Loucy (cell line): ENCODE results near the gene AP3D1.

Experiments
- H2AFZ ChIP-seq: fragments of 200-600 bp; sonication (generic); 2 replicates; pipeline ENCODE4 v1.6.0; 2016; ENCODE audit warnings: antibody characterized with exemption, mild to moderate bottlenecking, low read length, moderate library complexity
- H3F3A ChIP-seq: fragments of 200-600 bp; 2 replicates; pipeline ENCODE4 v1.6.0; 2016; ENCODE audit warnings: antibody characterized with exemption, low read depth, mild to moderate bottlenecking
- H3K27me3 ChIP-seq: fragments of 200-600 bp; sonication (generic); 2 replicates; pipeline ENCODE4 v1.6.1; 2014; ENCODE audit warnings: low read length, mild to moderate bottlenecking; ENCODE audit not compliant: insufficient read depth, poor library complexity, severe bottlenecking
- H3K36me3 ChIP-seq: fragments of 200-600 bp; sonication (generic); 2 replicates; pipeline ENCODE4 v1.6.1; 2016; ENCODE audit warnings: low read length; ENCODE audit not compliant: insufficient read depth
- H3K4me1 ChIP-seq: fragments of 200-600 bp; sonication (generic); 2 replicates; pipeline ENCODE4 v1.5.1; 2014; ENCODE audit warnings: low read length, mild to moderate bottlenecking; ENCODE audit not compliant: insufficient read depth, poor library complexity, severe bottlenecking
- H3K4me2 ChIP-seq: fragments of 200-600 bp; sonication (generic); 2 replicates; pipeline ENCODE4 v1.6.0; 2014; ENCODE audit warnings: antibody characterized with exemption, low read length, low read depth, mild to moderate bottlenecking; ENCODE audit not compliant: poor library complexity, severe bottlenecking
- H3K4me3 ChIP-seq: fragments of 200-600 bp; sonication (generic); 2 replicates; pipeline ENCODE4 v1.5.1; 2014; ENCODE audit warnings: low read length, mild to moderate bottlenecking, mixed read lengths; ENCODE audit not compliant: poor library complexity, severe bottlenecking
- H3K79me2 ChIP-seq: fragments of 200-600 bp; sonication (generic); 2 replicates; pipeline ENCODE4 v1.6.1; 2014; ENCODE audit warnings: low read length; ENCODE audit not compliant: insufficient read depth
- H3K9ac ChIP-seq: fragments of 200-600 bp; sonication (generic); 2 replicates; pipeline ENCODE4 v1.6.0; 2014; ENCODE audit warnings: mild to moderate bottlenecking, low read depth, low read length, moderate library complexity; ENCODE audit not compliant: poor library complexity, severe bottlenecking
- H3K9me2 ChIP-seq: fragments of 200-600 bp; sonication (generic); replicated peaks from 2 replicates; pipeline ENCODE4 v1.6.1; 2016; ENCODE audit warnings: low read depth, low read length, mixed read lengths
- H3K9me3 ChIP-seq: fragments of 200-600 bp; sonication (generic); 2 replicates; pipeline ENCODE4 v1.6.1; 2014; ENCODE audit warnings: mild to moderate bottlenecking, antibody characterized with exemption, low read length, low read depth; ENCODE audit not compliant: insufficient read depth
- H4K20me1 ChIP-seq: fragments of 200-600 bp; sonication (generic); 2 replicates; pipeline ENCODE4 v1.6.0; 2014; ENCODE audit warnings: antibody characterized with exemption, low read length, mild to moderate bottlenecking; ENCODE audit not compliant: insufficient read depth, poor library complexity, severe bottlenecking
- EZH2phosphoT487 ChIP-seq: fragments of 200-600 bp; IDR thresholded peaks from 2 replicates; pipeline ENCODE4 v1.6.1; 2018; ENCODE audit warnings: antibody characterized with exemption, mild to moderate bottlenecking, moderate library complexity, borderline replicate concordance
- TF ChIP-seq, protein P1 (sequence below): fragments of 200-600 bp; sonication (generic); conservative IDR thresholded peaks from 2 replicates; pipeline ENCODE4 v1.5.1; 2014; ENCODE audit warnings: mild to moderate bottlenecking, antibody characterized with exemption, low read length

The AP3D1 gene

DNA sequence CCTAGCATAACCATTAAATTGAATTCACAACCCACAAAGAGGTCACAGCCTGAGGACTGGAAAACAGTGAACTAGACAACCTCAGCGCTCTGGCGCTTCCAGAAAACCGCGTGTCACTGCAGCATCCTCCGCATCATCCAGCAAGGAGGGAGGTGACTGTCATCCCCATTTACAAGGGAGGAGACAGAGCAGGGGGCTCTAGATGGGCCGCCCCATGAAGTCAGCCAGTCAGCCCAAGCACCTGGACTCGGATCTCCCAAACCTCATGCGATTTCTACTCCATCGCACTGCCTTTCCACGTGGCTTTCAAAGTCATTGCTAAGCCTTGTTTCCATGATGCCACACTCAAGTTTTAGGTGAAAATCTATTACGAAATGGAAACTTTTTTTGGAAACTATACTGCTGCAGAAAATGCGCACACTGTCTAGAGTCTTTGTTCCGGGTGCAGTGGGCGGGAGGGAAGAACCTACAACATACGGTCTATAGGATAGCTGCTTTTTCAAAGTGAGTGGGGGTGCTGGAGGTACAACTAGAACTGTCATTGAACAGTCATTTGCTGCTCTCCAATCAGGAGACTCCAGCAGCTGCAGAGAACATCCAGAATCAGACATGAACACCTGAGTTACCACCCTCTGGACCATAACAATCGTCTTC is 2.8 kb downstream of the AP3D1 start:
- peaks cover 36% of the 10 kb centered on the region for H3K4me1 ChIP-seq

DNA sequence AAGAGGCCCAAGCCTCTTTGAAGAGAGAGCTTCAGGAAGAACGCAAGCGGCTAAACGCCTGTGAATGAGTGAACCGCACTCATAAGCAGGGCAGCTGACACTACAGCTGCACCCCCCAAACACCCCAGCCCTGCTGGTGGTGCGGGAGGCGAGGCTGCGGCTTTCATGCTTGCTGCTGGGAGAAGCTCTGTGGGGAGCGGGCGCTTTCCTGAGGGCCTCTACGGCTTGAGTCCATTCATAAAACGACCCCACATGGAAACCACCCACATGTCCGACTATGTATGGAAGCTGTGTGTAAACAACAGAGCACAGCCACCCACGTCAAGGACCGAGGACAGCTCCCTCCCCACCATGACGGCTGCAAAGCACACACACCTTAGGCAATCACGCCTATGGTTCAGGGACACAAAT is 5.5 kb downstream of the AP3D1 start:
- H3K4me2 ChIP-seq = peak overlapping the region; percentile 24
- H4K20me1 ChIP-seq = peaks cover 44% of the 10 kb centered on the region
- no peaks in the 10 kb centered on the region for H3K9me3 ChIP-seq

More for the DNA sequence above, 2.8 kb downstream of the AP3D1 start:
- peaks cover 47% of the 10 kb centered on the region for H4K20me1 ChIP-seq
- H3K9me3 ChIP-seq = no peaks in the 10 kb centered on the region
- H3K9me2 ChIP-seq = no peaks in the 10 kb centered on the region
- no peaks in the 10 kb centered on the region for H3F3A ChIP-seq
- H3K27me3 ChIP-seq = no peaks in the 10 kb centered on the region
- peaks cover 76% of the 10 kb centered on the region for H3K79me2 ChIP-seq
- H3K9ac ChIP-seq = peak overlapping the region; percentile 99
- TF ChIP-seq, protein P1, sequence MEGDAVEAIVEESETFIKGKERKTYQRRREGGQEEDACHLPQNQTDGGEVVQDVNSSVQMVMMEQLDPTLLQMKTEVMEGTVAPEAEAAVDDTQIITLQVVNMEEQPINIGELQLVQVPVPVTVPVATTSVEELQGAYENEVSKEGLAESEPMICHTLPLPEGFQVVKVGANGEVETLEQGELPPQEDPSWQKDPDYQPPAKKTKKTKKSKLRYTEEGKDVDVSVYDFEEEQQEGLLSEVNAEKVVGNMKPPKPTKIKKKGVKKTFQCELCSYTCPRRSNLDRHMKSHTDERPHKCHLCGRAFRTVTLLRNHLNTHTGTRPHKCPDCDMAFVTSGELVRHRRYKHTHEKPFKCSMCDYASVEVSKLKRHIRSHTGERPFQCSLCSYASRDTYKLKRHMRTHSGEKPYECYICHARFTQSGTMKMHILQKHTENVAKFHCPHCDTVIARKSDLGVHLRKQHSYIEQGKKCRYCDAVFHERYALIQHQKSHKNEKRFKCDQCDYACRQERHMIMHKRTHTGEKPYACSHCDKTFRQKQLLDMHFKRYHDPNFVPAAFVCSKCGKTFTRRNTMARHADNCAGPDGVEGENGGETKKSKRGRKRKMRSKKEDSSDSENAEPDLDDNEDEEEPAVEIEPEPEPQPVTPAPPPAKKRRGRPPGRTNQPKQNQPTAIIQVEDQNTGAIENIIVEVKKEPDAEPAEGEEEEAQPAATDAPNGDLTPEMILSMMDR = no peak
- no peak for TF ChIP-seq EZH2phosphoT487
- H2AFZ ChIP-seq = no peak overlapping the region
- H3K4me2 ChIP-seq = peak overlapping the region; percentile 94
- no peaks in the 10 kb centered on the region for H3K36me3 ChIP-seq
- H3K4me3 ChIP-seq = peak overlapping the region; percentile 37

DNA sequence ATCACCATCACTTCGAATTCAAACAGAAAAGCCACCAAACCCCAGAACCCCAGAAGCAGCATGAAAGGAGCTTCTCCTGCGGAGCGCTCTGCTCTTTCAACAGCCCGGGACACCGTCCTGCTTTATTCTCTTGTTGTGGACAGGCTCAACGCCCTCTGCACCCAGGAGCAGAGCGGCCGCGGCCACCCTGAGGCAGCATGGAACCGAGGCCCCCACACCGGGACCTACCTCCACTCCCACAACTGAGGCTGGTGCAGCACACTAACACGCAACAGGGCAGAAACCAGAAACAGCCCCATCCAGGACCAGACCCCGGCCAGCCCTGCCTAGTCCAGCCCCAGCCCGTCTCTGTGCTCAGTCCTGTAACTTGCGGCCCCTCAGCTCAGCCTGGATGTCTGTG is 7.2 kb downstream of the AP3D1 start:
- Histone ChIP-seq H3K36me3 (peaks cover 3% of the 10 kb centered on the region; the same call in 1 of the 2 replicates), H2AFZ (no peak overlapping the region), H3F3A (no peaks in the 10 kb centered on the region), H4K20me1 (peaks cover 30% of the 10 kb centered on the region), H3K9me3 (no peaks in the 10 kb centered on the region), H3K4me1 (peaks cover 16% of the 10 kb centered on the region), H3K79me2 (peaks cover 97% of the 10 kb centered on the region), H3K9ac (no peak overlapping the region), H3K9me2 (no peaks in the 10 kb centered on the region), H3K27me3 (no peaks in the 10 kb centered on the region), H3K4me2 (no peak overlapping the region), H3K4me3 (no peak overlapping the region)
- TF ChIP-seq EZH2phosphoT487 = no peak
- TF ChIP-seq, protein P1 = no peak

More for the DNA sequence above, 5.5 kb downstream of the AP3D1 start:
- Histone ChIP-seq H3F3A (no peaks in the 10 kb centered on the region), H3K79me2 (peaks cover 97% of the 10 kb centered on the region), H3K9me2 (no peaks in the 10 kb centered on the region), H3K4me3 (no peak overlapping the region), H3K36me3 (no peaks in the 10 kb centered on the region), H2AFZ (no peak overlapping the region), H3K27me3 (no peaks in the 10 kb centered on the region), H3K4me1 (peaks cover 33% of the 10 kb centered on the region), H3K9ac (no peak overlapping the region)
- TF ChIP-seq, protein P1 = no peak
- TF ChIP-seq EZH2phosphoT487 = no peak
